NCI-H1092 (cell line): ENCODE measurements around the gene TSPYL4.

Experiments used
- DNase-seq: peaks from one replicate; lab custom pipeline; 2025; lab: John Stamatoyannopoulos, UW

TSPYL4 gene

GRCh38 chr6:116271149-116271708 lies 17.4 kb upstream of the TSPYL4 start:
- no peak for DNase-seq

GRCh38 chr6:116268589-116269293 lies 14.9 kb upstream of the TSPYL4 start:
- peak; percentile 15 for DNase-seq

GRCh38 chr6:116267836-116268588 lies 14.1 kb upstream of the TSPYL4 start:
- no peak for DNase-seq

GRCh38 chr6:116266803-116267202 lies 12.9 kb upstream of the TSPYL4 start:
- DNase-seq = no peak

GRCh38 chr6:116265041-116265829 lies 11.4 kb upstream of the TSPYL4 start:
- DNase-seq = no peak

GRCh38 chr6:116263353-116263752 lies 9.5 kb upstream of the TSPYL4 start:
- no peak for DNase-seq

- no peak for DNase-seq
Measured at GRCh38 chr6:116258520-116258919, 4.6 kb upstream of the TSPYL4 start.

GRCh38 chr6:116256694-116257093 lies 2.8 kb upstream of the TSPYL4 start:
- no peak for DNase-seq

GRCh38 chr6:116255246-116255800 lies 1.4 kb upstream of the TSPYL4 start:
- DNase-seq = no peak

GRCh38 chr6:116254297-116255056 lies 602 bp upstream of the TSPYL4 start:
- no peak for DNase-seq

- DNase-seq = no peak
Measured at GRCh38 chr6:116253188-116253504, 729 bp downstream of the TSPYL4 start.

- DNase-seq = no peak
Measured at GRCh38 chr6:116251568-116252384, 2.1 kb downstream of the TSPYL4 start.

GRCh38 chr6:116248577-116248976 lies 5.3 kb downstream of the TSPYL4 start:
- no peak for DNase-seq

GRCh38 chr6:116247285-116247684 lies 6.6 kb downstream of the TSPYL4 start:
- no peak for DNase-seq

- no peak for DNase-seq
Measured at GRCh38 chr6:116246089-116246488, 7.8 kb downstream of the TSPYL4 start.

GRCh38 chr6:116244284-116244683 lies 9.6 kb downstream of the TSPYL4 start:
- no peak for DNase-seq

- no peak for DNase-seq
Measured at GRCh38 chr6:116239856-116240255, 14.0 kb downstream of the TSPYL4 start.

GRCh38 chr6:116239256-116239655 lies 14.6 kb downstream of the TSPYL4 start:
- no peak for DNase-seq

- DNase-seq = no peak
Measured at GRCh38 chr6:116238083-116238482, 15.8 kb downstream of the TSPYL4 start.

- DNase-seq = no peak
Measured at GRCh38 chr6:116234689-116235088, 19.2 kb downstream of the TSPYL4 start.
